ENCODE data around the gene SPOCK3.

- TF ChIP-seq MAX (IDR thresholded peaks at IDR 0.05; ENCODE audit: insufficient read depth, insufficient read length) (no peak), CTCF (IDR thresholded peaks at IDR 0.05; ENCODE audit: extremely low read depth in 1 of 2, insufficient read depth in 1 of 2, low read depth in 1 of 2, low read length in 2 of 2) (no peak), POLR2AphosphoS5 (IDR thresholded peaks at IDR 0.05; ENCODE audit: insufficient read depth, low read depth, low read length) (no peak), MYC (IDR thresholded peaks at IDR 0.05; ENCODE audit: low read depth, low read length) (no peak), POLR2A (IDR thresholded peaks at IDR 0.05; ENCODE audit: low read depth, low read length) (no peak), GATA2 (IDR thresholded peaks at IDR 0.05; ENCODE audit: insufficient read depth, insufficient read length, low read depth, low read length) (no peak), FOS (IDR thresholded peaks at IDR 0.05; ENCODE audit: borderline replicate concordance, insufficient read depth, low read length) (no peak)
Measured at GRCh38 chr4:166875821-166876220, 358.5 kb downstream of the SPOCK3 start.
